ENCODE data around the gene RNF212.

Gene RNF212

GRCh38 chr4:1115528-1116293, 2.3 kb upstream of the RNF212 start:
- no peak for DNase-seq

GRCh38 chr4:1112821-1113182, 562 bp downstream of the RNF212 start:
- no peak for DNase-seq

GRCh38 chr4:1112174-1112820, 1.1 kb downstream of the RNF212 start:
- no peak for DNase-seq

DNA sequence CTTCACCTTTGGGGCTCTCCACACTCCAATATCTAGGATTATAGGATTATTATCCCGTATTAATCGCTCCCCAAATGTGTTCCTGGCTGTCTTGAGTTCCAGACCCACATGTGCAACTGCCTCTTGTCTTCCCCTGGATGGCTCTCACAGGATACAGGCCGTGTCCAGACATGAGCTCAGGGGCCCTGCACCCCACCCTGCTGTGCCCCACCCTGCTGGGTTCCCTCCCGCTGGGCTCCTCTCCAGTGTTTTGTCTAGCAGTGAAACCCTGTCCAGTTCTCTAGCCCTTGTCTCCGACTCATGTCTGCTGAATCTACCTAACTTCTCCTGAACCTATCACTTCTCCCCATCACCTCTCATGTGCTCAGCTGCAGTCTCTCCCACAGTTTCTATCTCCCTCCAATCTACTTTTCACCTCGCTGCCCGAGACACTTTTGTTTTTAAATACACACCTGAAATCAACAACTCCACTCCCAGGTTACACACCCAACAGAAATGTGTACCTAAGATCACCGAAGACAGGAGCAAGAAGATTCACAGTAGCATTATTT, 2.0 kb downstream of the RNF212 start:
- no peak for DNase-seq

GRCh38 chr4:1109898-1110506, 3.4 kb downstream of the RNF212 start:
- DNase-seq, result no peak

GRCh38 chr4:1109333-1109732, 4.0 kb downstream of the RNF212 start:
- no peak for DNase-seq

DNA sequence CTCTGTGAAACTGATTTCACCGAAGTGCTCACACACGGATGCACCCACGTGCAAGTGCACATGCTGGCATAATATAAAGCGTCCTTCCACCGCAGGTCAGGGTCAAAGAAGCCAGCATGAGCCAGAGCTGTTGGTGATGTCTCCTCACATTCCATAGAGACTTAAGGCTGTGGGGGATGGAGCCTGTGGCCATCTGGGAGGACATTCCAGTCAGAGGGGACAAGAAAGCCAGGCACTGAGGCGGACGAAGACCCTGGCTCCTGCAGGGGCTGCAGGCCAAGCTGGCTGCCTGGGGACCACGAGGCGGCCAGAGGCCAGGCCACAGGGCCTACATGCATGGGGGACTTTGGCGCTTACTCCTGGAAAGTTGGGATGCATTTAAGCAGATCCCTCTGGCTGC, 7.7 kb downstream of the RNF212 start:
- no peak for DNase-seq

GRCh38 chr4:1105067-1105466, 8.3 kb downstream of the RNF212 start:
- no peak for DNase-seq

DNA sequence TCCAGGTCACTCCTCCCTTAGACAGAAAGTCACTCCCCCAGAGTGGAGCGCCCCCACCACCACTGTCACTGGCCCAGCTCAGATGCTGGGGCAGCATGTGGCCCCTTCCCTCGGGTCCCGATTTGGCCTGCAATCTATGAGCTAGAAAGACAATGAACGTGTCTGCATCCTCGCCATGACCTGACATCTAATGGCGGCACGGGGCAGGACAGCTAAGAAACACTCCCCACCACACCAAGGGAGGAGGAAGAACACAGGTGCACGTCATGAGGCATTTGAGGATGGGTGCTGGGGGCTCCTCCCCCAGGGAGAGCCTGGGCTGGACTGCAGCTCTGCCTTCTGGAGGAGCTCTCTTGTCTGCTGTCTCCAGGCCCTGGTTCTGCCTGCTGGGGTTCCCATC, 8.7 kb downstream of the RNF212 start:
- no peak for DNase-seq

GRCh38 chr4:1099684-1100335, 13.6 kb downstream of the RNF212 start:
- no peak for DNase-seq

- DNase-seq, result no peak
Measured at GRCh38 chr4:1099270-1099669, 14.1 kb downstream of the RNF212 start.

DNA sequence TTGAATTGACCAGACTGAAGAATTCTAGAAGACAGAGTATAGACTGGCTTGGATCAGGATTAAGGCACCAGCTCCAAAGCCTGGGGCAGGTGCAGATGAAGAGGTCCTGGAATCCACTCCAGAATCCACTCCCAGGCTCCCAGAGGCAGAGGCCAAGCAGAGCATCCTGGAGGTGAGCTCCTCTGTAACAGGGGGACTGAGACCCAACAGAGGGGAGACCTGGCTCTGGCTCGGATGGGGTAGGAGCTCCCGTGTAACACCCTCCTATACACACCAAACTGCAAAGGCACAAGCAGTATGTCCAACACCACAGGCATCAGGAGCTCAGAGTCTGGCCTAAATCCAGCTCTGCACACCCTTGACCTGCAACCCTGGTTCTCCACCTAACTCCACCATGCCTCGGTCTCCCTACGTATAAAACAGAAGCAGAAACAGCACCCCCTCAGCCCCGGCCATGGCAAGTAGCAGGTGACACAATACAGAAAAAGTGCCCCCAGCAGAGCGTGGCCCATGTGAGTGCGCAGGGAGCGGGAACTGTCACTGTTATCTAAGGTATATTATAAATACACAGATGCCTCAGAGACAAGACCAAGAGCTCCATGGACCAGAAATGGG, 14.9 kb downstream of the RNF212 start:
- no peak for DNase-seq

- no peak for DNase-seq
Measured at GRCh38 chr4:1097553-1097952, 15.8 kb downstream of the RNF212 start.

DNA sequence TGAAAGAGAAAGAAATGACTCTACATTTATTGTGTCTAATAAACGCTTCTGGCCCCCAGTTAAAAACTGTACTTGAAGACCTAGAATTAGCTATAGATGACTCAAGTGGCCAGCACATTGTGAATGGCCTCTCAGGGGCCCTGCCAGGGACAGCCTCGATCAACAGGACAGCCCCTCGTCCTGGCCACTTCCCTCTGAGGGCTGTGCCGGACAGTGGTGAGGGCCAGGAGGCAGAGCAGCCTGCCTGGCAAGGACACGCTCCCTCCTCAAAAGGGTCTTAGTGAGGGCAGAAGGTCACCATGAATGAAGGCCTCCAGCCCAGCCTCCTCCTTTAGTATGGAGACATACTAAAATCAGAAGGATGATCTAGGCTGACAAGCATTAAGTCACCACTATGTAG, 16.5 kb downstream of the RNF212 start:
- no peak for DNase-seq

- no peak for DNase-seq
Measured at GRCh38 chr4:1094336-1094690, 19.1 kb downstream of the RNF212 start.

- DNase-seq, result no peak
Measured at GRCh38 chr4:1093391-1094335, 19.7 kb downstream of the RNF212 start.

- DNase-seq, result no peak
Measured at GRCh38 chr4:1092983-1093361, 20.4 kb downstream of the RNF212 start.

DNA sequence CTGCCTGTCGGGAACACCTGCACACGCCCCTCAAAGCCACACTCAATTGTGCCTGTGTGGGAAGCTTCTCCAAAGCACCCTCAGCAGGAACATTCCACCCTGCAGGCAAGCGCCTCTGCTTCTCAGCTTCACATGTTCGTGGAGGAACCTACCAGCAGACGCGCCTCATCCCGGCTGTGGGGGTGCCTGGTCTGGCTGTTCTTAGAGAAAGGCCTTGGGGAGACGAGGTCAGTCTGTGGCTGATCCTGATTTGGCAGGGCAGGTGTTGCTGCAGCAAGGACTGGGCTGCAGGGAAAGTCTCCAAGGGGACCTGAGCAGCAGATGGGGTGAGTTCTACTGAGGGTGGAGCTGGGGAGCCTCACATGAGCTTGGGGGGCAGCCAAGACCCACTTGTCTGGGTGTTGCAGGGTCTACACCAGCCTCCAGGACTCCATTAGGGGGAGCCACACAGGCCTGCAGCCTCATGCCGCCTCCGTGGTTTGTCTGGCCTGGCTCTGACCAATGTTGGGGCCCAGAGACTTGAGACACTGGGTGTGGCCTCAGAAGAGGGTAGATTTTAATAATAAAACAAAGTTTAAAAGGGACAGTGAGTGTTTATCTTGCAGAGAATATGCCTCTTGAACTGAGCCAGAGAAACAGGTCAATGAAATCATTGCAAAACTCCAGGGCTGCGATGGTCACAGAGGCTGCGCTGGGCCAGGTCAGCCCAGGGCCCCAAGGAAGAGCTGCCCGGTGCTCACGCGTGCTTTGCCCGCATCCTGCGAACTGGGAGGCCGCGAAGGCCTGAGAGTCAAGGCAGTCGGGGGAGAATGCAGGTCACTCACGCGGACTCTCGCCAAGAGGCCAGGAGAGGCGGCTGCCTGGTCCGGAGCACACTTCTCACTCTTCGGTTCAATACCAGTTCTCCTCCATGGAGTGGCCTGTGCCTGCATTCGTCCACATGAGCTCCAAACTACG, 21.1 kb downstream of the RNF212 start:
- DNase-seq, result no peak

DNA sequence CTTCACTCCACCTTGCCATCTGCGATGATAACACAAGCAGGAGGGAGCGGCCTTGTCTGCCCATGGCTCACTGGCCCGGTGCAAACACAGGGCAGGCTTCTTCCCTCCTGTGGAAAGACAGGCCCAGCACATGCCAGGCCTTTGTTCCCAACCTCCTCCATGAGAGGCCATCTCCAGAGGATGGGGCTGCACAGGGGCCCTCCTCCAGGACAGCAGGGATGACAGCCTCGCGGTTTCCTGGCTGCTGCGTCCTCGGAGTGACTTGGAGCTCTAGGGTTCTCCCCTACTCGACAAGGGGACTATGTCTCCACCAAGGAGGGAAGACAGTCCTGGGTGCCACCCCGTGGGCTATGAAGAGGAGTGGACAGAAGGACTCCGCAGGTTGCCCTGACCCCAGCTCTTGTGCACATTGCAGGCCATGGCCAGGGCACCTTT, 21.8 kb downstream of the RNF212 start:
- DNase-seq, result no peak

Data from stimulated activated CD4-positive, alpha-beta T cell treated with anti-CD3 and anti-CD28 coated beads, Interleukin-12 subunit alpha, Interleukin-12 subunit beta, amount 100 ng/mL, for 4 hours (primary cell).